ENCODE data around the gene AMHR2. TPM values are rescaled to one million over a fixed set of nuclear protein-coding genes. Genes with fewer than 3 reads are reported as not detected.

The AMHR2 gene
- total and polyA plus RNA-seq, 9 of the 15 experiments (the other 6 are each of a cell fraction or from before 2014, with no cell fraction given), result 8.9 to 49.7 (median 19.3) TPM

GRCh38 chr12:53451661-53452158 is 28.1 kb downstream of the AMHR2 start, which contains the start of gene PCBP2 (continued):
- TF ChIP-seq ZNF609 (CRISPR knock-in tag; IDR thresholded peaks at IDR 0.05; ENCODE audit: borderline replicate concordance), result 0 out of 2 replicates have a peak, but pooled peaks have one; percentile 67
- no peak; the same call in 1 of the 2 replicates for TF ChIP-seq KHSRP (IDR thresholded peaks at IDR 0.05)
- peak; percentile 68 for TF ChIP-seq MYNN (IDR thresholded peaks at IDR 0.05)
- TF ChIP-seq MYNN (CRISPR knock-in tag; IDR thresholded peaks at IDR 0.05), result no peak
- peak; percentile 79 for TF ChIP-seq ELF1 (tag; IDR thresholded peaks at IDR 0.05)
- peak; percentile 62 to 77; a peak in 3 of 4 replicates for TF ChIP-seq MNT (conservative IDR thresholded peaks at IDR 0.05)
- no peak for TF ChIP-seq MCM7 (IDR thresholded peaks at IDR 0.05)
- peak; percentile 86 for TF ChIP-seq CCNT2 (IDR thresholded peaks at IDR 0.05; ENCODE audit: borderline replicate concordance, extremely low read depth, insufficient read length, low read depth, low read length)
- peak in 1 of 2 experiments; percentile 63; a peak in 1 of 4 replicates for TF ChIP-seq SIN3A (IDR thresholded peaks at IDR 0.05; ENCODE audit: borderline replicate concordance in 2 of 2, control insufficient read depth in 1 of 2, low read depth in 2 of 2, low read length in 2 of 2)
- peak; percentile 99 for TF ChIP-seq XRCC5 (IDR thresholded peaks at IDR 0.05; ENCODE audit: low read depth, low read length)
- TF ChIP-seq CEBPG (CRISPR knock-in tag; IDR thresholded peaks at IDR 0.05), result peak; percentile 95
- TF ChIP-seq CEBPG (tag; conservative IDR thresholded peaks at IDR 0.05 in 1 of 2, IDR thresholded peaks at IDR 0.05 in 1 of 2), result peak; percentile 69 to 89
- TF ChIP-seq CBX1 (IDR thresholded peaks at IDR 0.05; ENCODE audit: low read depth), result 0 out of 2 replicates have a peak, but pooled peaks have one; percentile 8
- peak; percentile 100 for TF ChIP-seq THAP12 (CRISPR knock-in tag; IDR thresholded peaks at IDR 0.05)
- TF ChIP-seq HDAC1 (IDR thresholded peaks at IDR 0.05), result peak in 1 of 2 experiments; percentile 75; a peak in 1 of 4 replicates

Data from K562 (cell line).